Effector CD4-positive, alpha-beta T cell (primary cell): ENCODE measurements around the gene GLRA1.
"Not testable (repeated sequence)": the region's sequence is repeated elsewhere in the genome, so short reads cannot be mapped to it uniquely, and the experiment has no call there.

Source experiments
- DNase-seq: peaks from one replicate; pipeline ENCODE4 v3.0.0-alpha.2; 2020

The GLRA1 gene

DNA sequence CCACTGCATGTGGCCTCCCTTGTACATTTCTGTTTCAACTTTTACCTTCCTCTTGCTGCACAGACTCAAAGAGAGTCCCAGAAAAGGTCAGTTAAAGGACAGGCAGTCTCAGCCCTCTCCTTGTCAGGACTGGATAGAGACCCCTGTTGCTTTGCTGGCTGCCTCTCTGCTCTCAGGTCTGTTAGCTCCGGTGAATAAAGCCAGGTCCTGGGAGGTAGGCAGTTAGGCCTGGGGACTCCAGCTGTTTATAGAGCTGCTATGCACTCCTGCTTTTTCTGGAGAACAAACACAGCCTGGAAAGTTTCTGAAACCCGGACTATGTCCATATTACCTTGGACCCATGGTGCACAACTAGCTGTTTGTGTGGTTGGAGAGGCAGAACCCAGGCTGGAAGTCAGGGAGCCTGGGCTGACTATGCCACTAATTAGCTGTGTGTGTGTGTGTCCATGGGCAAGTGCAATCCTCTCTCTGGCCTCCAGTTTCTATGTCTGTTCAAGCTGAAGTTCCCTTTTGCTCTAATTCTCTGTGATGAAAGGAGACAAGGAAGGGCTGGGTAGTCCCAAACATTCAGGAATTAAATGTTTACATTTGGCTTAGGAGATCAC lies 42.9 kb downstream of the GLRA1 start:
- no peak for DNase-seq

- DNase-seq, result no peak
Observed at GRCh38 chr5:151880324-151880723, 44.3 kb downstream of the GLRA1 start.

DNA sequence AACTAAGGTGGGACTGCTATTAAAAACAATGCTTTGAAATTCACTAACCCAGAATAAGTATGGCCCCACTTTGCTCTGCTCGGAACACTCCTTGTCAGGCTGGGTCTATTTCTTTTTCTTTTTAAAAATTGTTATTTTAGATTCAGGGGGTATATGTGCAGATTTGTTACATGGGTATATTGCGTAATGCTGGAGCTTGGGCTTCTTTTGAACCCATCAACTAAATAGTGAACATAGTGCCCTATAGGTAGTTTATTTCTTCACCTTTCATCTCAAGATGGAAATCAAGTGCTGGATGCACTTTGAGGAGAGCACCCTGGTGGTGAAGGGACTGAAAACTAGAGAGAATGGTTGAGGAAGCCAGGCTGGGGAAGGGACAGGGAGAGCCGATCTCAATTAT lies 51.0 kb downstream of the GLRA1 start:
- DNase-seq, result no peak

- no peak for DNase-seq
Observed at GRCh38 chr5:151872701-151873100, 52.0 kb downstream of the GLRA1 start.

DNA sequence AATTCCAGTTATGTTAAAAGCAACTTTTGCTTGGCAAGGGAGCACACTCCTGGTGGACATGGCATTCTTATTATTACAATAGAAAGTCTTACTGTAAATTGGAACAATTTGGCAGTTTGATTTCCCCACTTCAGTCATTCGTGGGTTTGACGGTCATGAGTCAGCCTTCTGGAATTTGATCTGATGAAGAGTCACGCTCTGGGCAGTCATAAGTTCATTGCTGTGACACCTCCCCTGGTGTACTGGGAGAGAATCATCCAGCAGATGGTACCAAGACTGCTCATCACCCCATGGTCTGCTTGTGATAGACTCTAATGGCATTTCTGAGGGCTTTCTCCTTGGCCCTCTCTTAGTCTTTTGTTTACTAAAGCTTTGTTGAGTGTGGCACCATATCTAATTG lies 53.8 kb downstream of the GLRA1 start:
- no peak for DNase-seq

DNA sequence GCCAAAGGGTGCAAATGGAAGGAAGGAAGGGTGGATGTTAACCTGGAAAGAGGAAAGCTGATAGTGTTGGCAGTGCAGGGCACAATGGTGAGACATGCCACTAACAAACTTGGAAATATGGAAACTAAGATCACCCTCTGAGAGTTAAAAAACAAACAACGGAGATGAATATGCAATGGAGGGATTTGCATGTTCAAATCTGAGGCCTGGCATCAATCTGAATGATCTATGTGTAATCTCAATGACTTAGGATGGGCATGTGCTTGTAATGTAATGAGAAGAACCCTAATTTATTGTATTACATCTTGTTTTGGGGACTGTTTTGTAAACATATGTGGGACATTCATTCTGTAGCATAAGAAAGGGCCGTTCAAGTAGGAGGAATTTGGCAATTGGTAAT lies 54.4 kb downstream of the GLRA1 start:
- no peak for DNase-seq

- DNase-seq, result no peak
Observed at GRCh38 chr5:151869843-151870242, 54.8 kb downstream of the GLRA1 start.

DNA sequence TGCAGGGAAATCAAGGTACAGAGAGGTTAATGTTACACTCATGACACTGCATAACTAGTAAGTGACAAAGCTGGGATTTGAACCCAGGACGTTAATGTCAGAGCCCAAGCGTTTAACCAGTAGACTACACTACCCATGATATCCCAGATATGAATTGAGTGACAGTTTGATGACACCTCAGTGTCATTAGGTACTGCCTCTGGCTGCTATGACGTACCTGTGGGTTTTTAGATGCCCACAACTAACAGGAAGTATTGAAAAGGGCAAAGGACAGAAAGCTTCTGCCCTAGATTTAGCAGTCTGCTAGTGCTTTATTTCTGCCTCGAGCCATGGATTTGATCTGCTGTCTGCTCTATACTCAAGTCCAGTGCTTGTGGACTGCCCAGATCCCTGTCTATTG lies 56.2 kb downstream of the GLRA1 start:
- DNase-seq, result no peak

DNA sequence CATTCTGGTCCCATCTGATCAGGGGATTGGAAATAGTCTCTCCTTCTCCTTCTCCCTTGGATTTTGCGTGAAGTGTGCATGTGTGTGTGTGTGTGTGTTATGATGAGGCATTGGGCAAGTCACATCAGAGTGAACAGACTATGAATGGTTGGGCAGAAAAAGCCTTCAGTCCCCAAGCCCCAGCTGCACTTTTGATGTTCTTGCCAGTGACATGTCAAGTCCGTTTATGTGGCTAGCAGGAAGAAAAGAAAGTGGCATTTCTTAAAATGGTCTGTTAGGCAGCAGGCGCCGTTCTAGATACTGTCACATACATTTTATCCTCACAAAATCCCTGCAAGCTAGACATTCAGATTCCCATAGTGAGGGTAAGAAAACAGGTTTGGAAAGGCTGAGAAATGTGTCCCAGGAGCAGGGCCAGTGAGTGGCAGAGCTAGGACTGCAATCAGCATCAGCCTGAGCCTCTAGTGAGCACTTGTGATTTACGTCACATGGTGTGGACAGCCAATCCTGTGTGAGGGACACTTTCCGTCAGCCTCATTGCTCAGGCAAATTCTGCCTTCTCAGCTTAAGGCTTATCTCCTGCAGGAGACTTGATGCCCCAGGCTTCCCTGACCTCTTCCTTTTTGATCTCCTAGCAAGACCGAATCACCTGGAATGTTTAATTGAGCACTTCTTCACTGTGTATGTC lies 60.4 kb downstream of the GLRA1 start:
- no peak for DNase-seq

DNA sequence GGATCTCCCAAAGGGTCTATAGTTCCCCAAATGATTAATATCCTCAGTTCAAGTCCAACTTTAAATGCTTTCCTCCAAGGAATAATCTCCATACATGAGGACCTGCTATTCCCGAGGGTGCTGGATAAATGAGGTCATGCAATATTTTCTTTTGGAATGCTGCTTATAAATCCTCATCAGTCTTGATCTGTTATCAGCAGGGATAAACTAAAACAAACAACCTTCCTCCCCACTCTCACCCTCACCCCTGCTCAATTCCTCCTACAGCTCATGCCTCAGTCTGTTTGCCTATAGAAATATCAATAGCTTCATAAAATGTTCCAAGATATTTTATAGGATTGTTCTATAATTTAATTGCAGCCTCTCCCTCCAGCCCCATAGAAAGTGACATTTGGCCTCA lies 61.1 kb downstream of the GLRA1 start:
- DNase-seq, result no peak

GRCh38 chr5:151862811-151863472 lies 61.7 kb downstream of the GLRA1 start:
- no peak for DNase-seq

DNA sequence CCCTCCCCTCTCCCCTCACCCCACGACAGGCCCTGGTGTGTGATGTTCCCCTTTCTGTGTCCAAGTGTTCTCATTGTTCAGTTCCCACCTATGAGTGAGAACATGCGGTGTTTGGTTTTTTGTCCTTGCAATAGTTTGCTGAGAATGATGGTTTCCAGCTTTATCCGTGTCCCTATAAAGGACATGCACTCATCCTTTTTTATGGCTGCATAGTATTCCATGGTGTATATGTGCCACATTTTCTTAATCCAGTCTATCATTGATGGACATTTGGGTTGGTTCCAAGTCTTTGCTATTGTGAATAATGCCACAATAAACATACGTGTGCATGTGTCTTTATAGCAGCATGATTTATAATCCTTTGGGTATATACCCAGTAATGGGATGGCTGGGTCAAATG lies 63.8 kb downstream of the GLRA1 start:
- DNase-seq, result not testable (repeated sequence)

- no peak for DNase-seq
Observed at GRCh38 chr5:151856861-151857260, 67.8 kb downstream of the GLRA1 start.

DNA sequence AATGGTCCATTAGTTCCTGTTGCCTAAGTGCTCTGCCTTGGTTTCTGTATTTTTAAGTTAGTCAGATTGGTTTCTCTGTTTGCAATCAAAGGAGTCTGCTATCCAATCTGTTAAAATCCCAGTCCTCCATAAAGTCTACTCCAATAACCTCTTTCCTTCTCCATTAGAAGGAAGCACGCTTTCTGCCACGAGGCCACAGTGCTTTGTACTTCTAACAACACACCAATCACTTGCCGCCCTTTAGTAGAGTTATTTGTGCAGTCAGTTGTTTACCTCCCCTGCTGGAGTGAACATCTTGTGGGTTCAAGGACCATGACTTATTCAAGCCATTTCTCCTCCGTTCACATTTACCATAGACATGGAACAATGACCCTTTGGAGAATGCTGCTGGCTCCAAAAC lies 69.0 kb downstream of the GLRA1 start:
- DNase-seq, result no peak

DNA sequence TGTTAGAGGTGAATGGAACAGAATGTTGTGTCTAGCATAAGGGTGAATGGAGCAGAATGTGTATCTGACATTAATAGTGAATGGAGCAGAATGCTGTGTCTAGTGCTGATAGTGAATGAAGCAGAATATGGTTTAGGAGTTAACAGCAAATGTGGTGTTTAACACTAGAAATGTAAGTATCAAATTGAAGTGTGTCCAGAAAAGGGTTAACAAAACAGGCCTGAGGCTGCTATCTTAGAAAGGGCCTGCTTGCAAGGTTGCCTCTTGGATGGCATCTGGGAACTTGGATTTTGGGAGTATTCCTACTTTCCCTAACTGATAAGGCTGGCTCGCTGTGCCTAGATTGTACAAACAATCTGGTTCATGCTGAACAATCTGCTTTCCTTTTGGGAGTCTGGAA lies 76.8 kb downstream of the GLRA1 start:
- no peak for DNase-seq

GRCh38 chr5:151846765-151847164 lies 77.9 kb downstream of the GLRA1 start:
- no peak for DNase-seq

DNA sequence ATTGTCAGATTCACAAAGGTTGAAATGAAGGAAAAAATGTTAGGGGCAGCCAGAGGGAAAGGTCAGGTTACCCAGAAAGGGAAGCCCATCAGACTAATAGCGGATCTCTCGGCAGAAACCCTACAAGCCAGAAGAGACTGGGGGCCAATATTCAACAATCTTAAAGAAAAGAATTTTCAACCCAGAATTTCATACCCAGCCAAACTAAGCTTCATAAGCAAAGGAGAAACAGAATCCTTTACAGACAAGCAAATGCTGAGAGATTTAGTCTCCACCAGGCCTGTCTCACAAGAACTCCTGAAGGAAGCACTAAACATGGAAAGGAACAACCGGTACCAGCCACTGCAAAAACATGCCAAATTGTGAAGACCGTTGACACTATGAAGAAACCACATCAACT lies 91.8 kb downstream of the GLRA1 start:
- not testable (repeated sequence) for DNase-seq

GRCh38 chr5:151829370-151829769 lies 95.3 kb downstream of the GLRA1 start:
- DNase-seq, result no peak

DNA sequence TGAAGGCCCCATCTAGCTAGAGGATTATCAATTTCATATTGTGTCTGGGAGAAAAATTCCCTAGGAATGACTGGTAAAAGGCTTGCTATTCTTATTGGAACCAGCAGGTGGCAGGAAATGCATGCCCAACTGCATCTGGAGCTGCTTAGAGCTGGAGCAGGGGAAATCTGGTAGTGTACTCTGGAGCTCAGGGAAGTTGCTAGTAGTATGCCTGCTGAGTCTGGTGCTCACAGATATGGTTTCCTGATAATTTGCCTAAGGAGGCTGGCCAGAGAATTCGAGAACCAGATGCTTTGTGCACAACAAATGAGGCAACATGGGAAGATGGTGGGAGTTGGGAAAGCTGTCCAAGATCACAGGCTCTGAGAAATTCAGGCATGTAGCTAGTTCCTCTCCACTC lies 99.2 kb downstream of the GLRA1 start:
- peak; percentile 23 for DNase-seq

- DNase-seq, result no peak
Observed at GRCh38 chr5:151822141-151822540, 102.5 kb downstream of the GLRA1 start.

- DNase-seq, result no peak
Observed at GRCh38 chr5:151820903-151821302, 103.7 kb downstream of the GLRA1 start.

GRCh38 chr5:151820271-151820670 lies 104.4 kb downstream of the GLRA1 start:
- no peak for DNase-seq

DNA sequence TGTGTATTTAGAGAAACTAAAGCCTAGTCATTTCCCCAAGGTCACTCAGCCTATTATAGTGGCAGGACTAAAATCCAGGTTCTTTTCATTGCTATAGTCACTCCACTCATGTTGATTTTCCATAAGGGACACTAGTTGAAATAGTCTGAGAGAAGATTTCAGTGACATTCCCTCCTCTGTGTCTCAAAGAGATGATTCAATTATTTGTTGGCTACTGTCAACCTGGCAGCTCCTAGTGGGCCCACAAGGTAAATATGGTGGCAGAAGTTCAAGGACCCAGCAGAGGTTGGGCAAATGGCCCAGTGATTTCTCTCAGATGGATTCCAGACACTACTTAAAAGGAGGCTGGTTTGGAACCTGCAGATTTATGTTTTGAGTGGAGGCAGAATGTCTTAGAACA lies 104.8 kb downstream of the GLRA1 start:
- no peak for DNase-seq

DNA sequence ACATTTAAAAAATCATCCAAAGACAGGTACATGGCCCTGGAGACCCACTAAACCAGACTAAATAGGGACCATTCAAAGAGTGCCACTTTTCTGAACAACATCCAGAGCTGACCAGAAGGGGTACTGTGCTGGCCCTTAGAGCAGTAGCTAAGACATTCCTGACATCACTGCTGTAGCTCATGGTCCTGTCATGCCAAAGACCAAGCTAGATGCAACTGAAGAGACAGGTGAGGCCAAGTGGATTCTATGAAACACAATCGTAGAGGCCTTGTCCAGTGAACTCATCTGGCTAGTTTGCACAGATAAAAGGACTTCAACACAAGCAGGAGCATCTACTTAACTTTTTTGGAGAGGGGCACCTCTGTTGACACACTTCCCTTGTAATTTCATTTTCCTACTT lies 109.6 kb downstream of the GLRA1 start:
- no peak for DNase-seq
